Mononuclear cell (primary cell): ENCODE data around the gene CA10. TPM values are rescaled to one million over a fixed set of nuclear protein-coding genes. Genes with fewer than 3 reads are reported as not detected.

Experiments used
- H3K27me3 ChIP-seq: 2 replicates; pipeline ENCODE4 v1.6.0; 2011; ENCODE audit warnings: low read length, control low read depth; ENCODE audit not compliant: insufficient read depth
- H3K4me1 ChIP-seq: 2 replicates; pipeline ENCODE4 v1.5.1; 2011; ENCODE audit warnings: mild to moderate bottlenecking, low read length, control low read depth; ENCODE audit not compliant: insufficient read depth
- H3K4me3 ChIP-seq: 2 replicates; pipeline ENCODE4 v1.5.1; 2011; ENCODE audit warnings: mild to moderate bottlenecking, low read length, moderate library complexity
- H3K9me3 ChIP-seq: 2 replicates; pipeline ENCODE4 v1.5.1; 2011; ENCODE audit warnings: low read depth, mild to moderate bottlenecking, control low read depth, low read length
- total RNA-seq: library from RNA; depleted of rRNA; stranded (reverse); fragments of >200 nt; gene quantifications from one replicate; pipeline ENCODE4 v1.2.3, GENCODE V29; 2012

The CA10 gene
- total RNA-seq, 1 donor: 0.10 TPM

GRCh38 chr17:52041123-52041617, 117.3 kb downstream of the CA10 start:
- Histone ChIP-seq H3K9me3 (no peaks in the 10 kb centered on the region), H3K4me3 (no peak overlapping the region), H3K4me1 (no peaks in the 10 kb centered on the region)

GRCh38 chr17:52036416-52036815, 122.1 kb downstream of the CA10 start:
- H3K4me1 ChIP-seq: no peaks in the 10 kb centered on the region
- H3K4me3 ChIP-seq: no peak overlapping the region
- no peaks in the 10 kb centered on the region for H3K27me3 ChIP-seq
- H3K9me3 ChIP-seq: no peaks in the 10 kb centered on the region

More at GRCh38 chr17:52041123-52041617, 117.3 kb downstream of the CA10 start:
- no peaks in the 10 kb centered on the region for H3K27me3 ChIP-seq

GRCh38 chr17:52035336-52035915, 123.1 kb downstream of the CA10 start:
- Histone ChIP-seq H3K4me1 (no peaks in the 10 kb centered on the region), H3K4me3 (no peak overlapping the region), H3K9me3 (no peaks in the 10 kb centered on the region), H3K27me3 (no peaks in the 10 kb centered on the region)

- Histone ChIP-seq H3K4me3 (no peak overlapping the region), H3K4me1 (no peaks in the 10 kb centered on the region), H3K9me3 (no peaks in the 10 kb centered on the region), H3K27me3 (no peaks in the 10 kb centered on the region)
These were observed 126.1 kb downstream of the CA10 start for GRCh38 chr17:52032454-52032853.

GRCh38 chr17:52030052-52030451, 128.5 kb downstream of the CA10 start:
- Histone ChIP-seq H3K4me3 (no peak overlapping the region), H3K27me3 (no peaks in the 10 kb centered on the region), H3K9me3 (no peaks in the 10 kb centered on the region), H3K4me1 (no peaks in the 10 kb centered on the region)

DNA sequence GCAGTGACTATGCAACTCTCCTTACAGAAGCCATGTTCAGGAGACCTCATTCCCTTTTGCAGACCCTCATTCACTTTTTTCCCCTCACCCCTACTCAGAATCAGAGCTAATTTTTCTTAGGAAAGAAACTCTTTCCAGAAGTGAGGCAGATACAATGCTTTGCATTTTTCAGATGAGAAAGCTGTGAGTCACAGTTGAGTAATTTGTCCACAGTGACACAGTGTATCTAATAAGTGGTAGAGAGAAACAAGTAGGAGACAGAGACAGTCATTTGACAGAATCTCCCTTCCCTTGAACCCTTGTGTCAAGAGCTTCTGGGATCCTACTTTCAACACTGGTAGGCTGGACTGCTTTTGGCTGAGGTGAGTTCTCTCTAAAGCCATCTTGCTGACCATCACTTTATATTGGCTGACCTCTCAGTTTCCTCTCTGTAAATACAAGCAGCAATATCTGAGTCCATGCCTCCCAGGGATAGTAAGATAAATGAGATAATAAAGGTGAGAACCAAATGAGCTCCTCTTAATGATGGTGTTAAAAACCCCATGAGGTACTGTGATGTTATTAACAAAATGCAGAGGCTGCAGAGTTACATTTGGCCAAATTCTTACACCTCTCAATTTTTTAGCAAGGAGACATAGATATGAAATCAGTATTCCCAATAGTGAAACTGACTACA, 130.8 kb downstream of the CA10 start:
- H3K4me3 ChIP-seq: no peak overlapping the region
- no peaks in the 10 kb centered on the region for H3K27me3 ChIP-seq
- no peaks in the 10 kb centered on the region for H3K9me3 ChIP-seq
- H3K4me1 ChIP-seq: no peaks in the 10 kb centered on the region

GRCh38 chr17:52027081-52027480, 131.4 kb downstream of the CA10 start:
- Histone ChIP-seq H3K4me3 (no peak overlapping the region), H3K4me1 (no peaks in the 10 kb centered on the region), H3K27me3 (no peaks in the 10 kb centered on the region), H3K9me3 (no peaks in the 10 kb centered on the region)

DNA sequence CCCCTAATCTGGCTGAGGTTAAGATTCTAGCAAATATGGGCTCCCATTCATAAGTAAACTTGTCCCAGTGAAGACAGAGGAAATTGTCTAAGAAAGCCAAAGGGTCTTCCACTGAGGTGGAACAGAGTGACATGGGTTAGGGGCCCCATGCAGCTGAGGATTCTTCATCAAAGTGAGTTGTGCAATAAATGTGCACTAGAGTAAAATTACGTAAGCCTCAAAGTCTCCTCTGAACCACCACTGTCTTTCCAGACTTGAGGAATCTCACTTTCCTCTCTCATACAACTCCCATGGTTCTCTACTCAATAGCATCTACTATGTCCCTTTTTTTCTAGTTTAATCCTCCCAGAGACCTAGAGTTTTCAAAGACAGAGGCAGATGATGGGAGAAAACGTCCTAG, 132.4 kb downstream of the CA10 start:
- peaks cover 3% of the 10 kb centered on the region for H3K27me3 ChIP-seq
- H3K4me3 ChIP-seq: no peak overlapping the region
- H3K9me3 ChIP-seq: no peaks in the 10 kb centered on the region
- no peaks in the 10 kb centered on the region for H3K4me1 ChIP-seq

- Histone ChIP-seq H3K9me3 (no peaks in the 10 kb centered on the region), H3K27me3 (peaks cover 3% of the 10 kb centered on the region), H3K4me3 (no peak overlapping the region), H3K4me1 (no peaks in the 10 kb centered on the region)
These were observed 133.3 kb downstream of the CA10 start for GRCh38 chr17:52025236-52025635.

GRCh38 chr17:52024300-52024870, 134.1 kb downstream of the CA10 start:
- Histone ChIP-seq H3K4me3 (no peak overlapping the region), H3K27me3 (peaks cover 3% of the 10 kb centered on the region), H3K9me3 (no peaks in the 10 kb centered on the region), H3K4me1 (no peaks in the 10 kb centered on the region)

DNA sequence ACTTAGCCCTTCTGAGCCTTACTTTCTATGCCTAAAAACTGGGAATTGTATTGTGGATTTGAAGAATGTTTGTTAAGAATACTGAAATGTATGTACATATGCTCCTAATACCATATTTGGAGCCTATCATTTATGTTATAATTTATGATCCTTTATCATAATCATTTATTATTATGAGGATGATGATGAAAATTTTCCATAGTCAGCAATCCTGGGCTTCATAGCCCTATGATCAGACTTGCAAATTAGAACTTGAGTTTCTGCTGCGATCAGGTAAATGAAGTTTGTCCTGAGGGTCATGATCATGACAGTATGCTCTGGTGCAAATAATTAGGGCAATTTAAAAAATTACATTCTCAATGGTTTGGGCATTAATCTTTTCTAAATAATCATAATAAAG, 147.4 kb downstream of the CA10 start:
- Histone ChIP-seq H3K4me3 (no peak overlapping the region), H3K27me3 (no peaks in the 10 kb centered on the region), H3K4me1 (no peaks in the 10 kb centered on the region), H3K9me3 (no peaks in the 10 kb centered on the region)

GRCh38 chr17:51999654-52000053, 158.9 kb downstream of the CA10 start:
- no peak overlapping the region for H3K4me3 ChIP-seq
- no peaks in the 10 kb centered on the region for H3K9me3 ChIP-seq
- no peaks in the 10 kb centered on the region for H3K4me1 ChIP-seq
- no peaks in the 10 kb centered on the region for H3K27me3 ChIP-seq

DNA sequence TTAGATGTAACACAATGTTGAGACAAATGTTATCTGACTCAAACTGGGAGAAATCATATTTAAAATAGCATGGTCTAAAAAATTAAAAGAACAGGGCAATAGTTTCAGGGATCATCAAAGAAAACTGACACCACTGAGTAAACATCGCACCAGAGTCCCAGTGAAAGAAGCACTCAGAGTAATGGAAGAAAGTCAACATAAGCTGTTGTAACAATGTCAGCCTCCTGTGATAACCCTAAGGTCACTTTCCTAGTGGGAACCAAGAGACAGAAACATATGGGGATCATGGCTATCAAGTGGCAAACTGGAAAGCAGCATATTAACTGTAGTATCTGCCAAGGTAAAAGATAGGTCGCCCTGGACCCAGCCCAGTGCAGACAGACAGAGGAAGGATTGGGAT, 160.8 kb downstream of the CA10 start:
- no peak overlapping the region for H3K4me3 ChIP-seq
- H3K27me3 ChIP-seq: no peaks in the 10 kb centered on the region
- no peaks in the 10 kb centered on the region for H3K4me1 ChIP-seq
- no peaks in the 10 kb centered on the region for H3K9me3 ChIP-seq

- no peaks in the 10 kb centered on the region for H3K9me3 ChIP-seq
- no peaks in the 10 kb centered on the region for H3K27me3 ChIP-seq
- no peaks in the 10 kb centered on the region for H3K4me1 ChIP-seq
- H3K4me3 ChIP-seq: no peak overlapping the region
These were observed 162.6 kb downstream of the CA10 start for GRCh38 chr17:51995797-51996403.

DNA sequence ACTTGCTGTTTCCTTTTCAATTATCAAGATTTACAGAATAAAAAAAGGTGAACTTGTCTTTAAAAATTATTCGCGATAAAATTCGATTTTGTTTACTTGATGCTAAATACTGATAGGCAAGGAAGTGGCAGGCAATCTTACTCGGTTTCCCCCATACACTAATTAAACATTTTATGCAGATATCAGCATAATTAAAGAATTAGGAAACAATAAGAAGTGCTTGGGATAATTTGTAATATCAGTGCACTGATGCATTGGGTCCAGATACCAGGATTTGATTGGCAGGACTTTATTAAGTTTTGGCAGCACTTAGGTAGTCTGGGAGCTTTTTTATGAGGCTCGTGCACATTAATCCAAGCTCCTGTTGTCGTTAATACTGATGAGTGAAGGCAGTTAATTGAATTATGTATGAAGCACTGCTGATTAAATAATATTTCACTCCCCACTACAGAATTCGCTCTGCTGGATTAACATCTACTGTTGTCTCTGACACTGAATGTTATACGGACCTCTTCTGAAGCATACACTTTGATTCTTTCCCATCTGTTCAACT, 165.6 kb downstream of the CA10 start:
- no peaks in the 10 kb centered on the region for H3K4me1 ChIP-seq
- no peak overlapping the region for H3K4me3 ChIP-seq
- H3K9me3 ChIP-seq: no peaks in the 10 kb centered on the region
- H3K27me3 ChIP-seq: no peaks in the 10 kb centered on the region
